HepG2 (cell line): ENCODE results near the gene SPAG9. TPM values are rescaled to one million over a fixed set of nuclear protein-coding genes. Genes with fewer than 3 reads are reported as not detected.

Source experiments
- BRF2 ChIP-seq: sonication (generic); formaldehyde crosslinking; IDR thresholded peaks from 2 replicates; pipeline ENCODE4 v1.8.1; 2022; ENCODE audit warnings: mild to moderate bottlenecking, missing genetic modification reagents
- HES4 ChIP-seq: sonication (generic); formaldehyde crosslinking; IDR thresholded peaks from 2 replicates; pipeline ENCODE4 v1.9.0; 2021; ENCODE audit warnings: mild to moderate bottlenecking, missing genetic modification reagents, borderline replicate concordance
- HNRNPK ChIP-seq: fragments of 200-400 bp; formaldehyde crosslinking; IDR thresholded peaks from 2 replicates; pipeline ENCODE4 v1.6.1; 2018; ENCODE audit warnings: low read length, low read depth, moderate library complexity, mild to moderate bottlenecking; ENCODE audit not compliant: poor library complexity, severe bottlenecking
- HNRNPL ChIP-seq: fragments of 200-400 bp; formaldehyde crosslinking; IDR thresholded peaks from 2 replicates; pipeline ENCODE4 v1.6.1; 2017; ENCODE audit warnings: mild to moderate bottlenecking, low read depth, low read length
- KAT8 ChIP-seq: IDR thresholded peaks from 2 replicates; pipeline ENCODE4 v1.6.1; 2016; ENCODE audit warnings: missing genetic modification reagents, missing compliant biosample characterization
- NFKB2 ChIP-seq: sonication (generic); formaldehyde crosslinking; IDR thresholded peaks from 2 replicates; pipeline ENCODE4 v1.4.0; 2020; ENCODE audit warnings: missing genetic modification reagents, borderline replicate concordance
- NKX3-1 ChIP-seq: sonication (generic); formaldehyde crosslinking; IDR thresholded peaks from 2 replicates; pipeline ENCODE4 v1.5.0; 2020; ENCODE audit warnings: missing genetic modification reagents
- POLR2G ChIP-seq: fragments of 200-400 bp; formaldehyde crosslinking; IDR thresholded peaks from 2 replicates; pipeline ENCODE4 v1.6.1; 2018; ENCODE audit warnings: mild to moderate bottlenecking, low read depth, low read length, moderate library complexity
- SNAPC2 ChIP-seq: sonication (generic); formaldehyde crosslinking; IDR thresholded peaks from 2 replicates; pipeline ENCODE4 v1.8.1; 2022; ENCODE audit warnings: mild to moderate bottlenecking, missing genetic modification reagents
- SOX6 ChIP-seq, 2 experiments: fragments of 450-650 bp in 1 of 2; sonication (generic) in 1 of 2; formaldehyde crosslinking in 1 of 2; IDR thresholded peaks; 2 replicates each; pipeline versions ENCODE4 v1.4.0 to v1.6.1; 2017 to 2020; ENCODE audit warnings: antibody characterized with exemption in 1 of 2, mild to moderate bottlenecking in 1 of 2, missing genetic modification reagents in 1 of 2
- SRSF1 ChIP-seq: fragments of 200-400 bp; formaldehyde crosslinking; optimal IDR thresholded peaks from 2 replicates; pipeline ENCODE3; 2017; ENCODE audit warnings: mild to moderate bottlenecking, low read depth, low read length, moderate library complexity
- TFDP1 ChIP-seq: IDR thresholded peaks from 2 replicates; pipeline ENCODE4 v1.6.1; 2016; ENCODE audit warnings: missing compliant biosample characterization, missing genetic modification reagents, borderline replicate concordance
- THAP9 ChIP-seq: sonication (generic); formaldehyde crosslinking; IDR thresholded peaks from 2 replicates; pipeline ENCODE4; 2020; ENCODE audit warnings: missing genetic modification reagents, mild to moderate bottlenecking, borderline replicate concordance
- ZBTB10 ChIP-seq: sonication (generic); formaldehyde crosslinking; IDR thresholded peaks from 2 replicates; pipeline ENCODE4 v1.4.0; 2020; ENCODE audit warnings: missing genetic modification reagents, borderline replicate concordance
- ZMYM3 ChIP-seq: sonication (generic); formaldehyde crosslinking; IDR thresholded peaks from 2 replicates; pipeline ENCODE4 v1.5.1; 2020; ENCODE audit warnings: mild to moderate bottlenecking, missing genetic modification reagents
- ZNF496 ChIP-seq: sonication (generic); formaldehyde crosslinking; IDR thresholded peaks from 2 replicates; pipeline ENCODE4 v1.8.1; 2023; ENCODE audit warnings: mild to moderate bottlenecking, moderate library complexity, missing genetic modification reagents; ENCODE audit not compliant: insufficient replicate concordance
- ZNF570 ChIP-seq: sonication (generic); formaldehyde crosslinking; IDR thresholded peaks from 2 replicates; pipeline ENCODE4 v1.4.0; 2020; ENCODE audit warnings: mild to moderate bottlenecking, missing genetic modification reagents, borderline replicate concordance
- ZNF598 ChIP-seq: sonication (generic); formaldehyde crosslinking; IDR thresholded peaks from 2 replicates; pipeline ENCODE4 v1.5.1; 2020; ENCODE audit warnings: mild to moderate bottlenecking, missing genetic modification reagents, borderline replicate concordance
- ZNF83 ChIP-seq: sonication (generic); formaldehyde crosslinking; IDR thresholded peaks from 2 replicates; pipeline ENCODE4 v1.4.0; 2020; ENCODE audit warnings: missing genetic modification reagents, mild to moderate bottlenecking, borderline replicate concordance
- polyA plus RNA-seq, 8 experiments: library from polyadenylated mRNA; depleted of rRNA in 3 of 8; stranded (reverse) in 7 of 8; unstranded in 1 of 8; fragments of >200 nt; fragmentation: Illumina TruSeq in 4 of 8; extraction: Trizol in 4 of 8; gene quantifications; 2 replicates each; pipeline versions ENCODE4 v1.2.1 to v1.2.3, GENCODE V29; 2011 to 2016; ENCODE audit warnings: low read depth in 4 of 8, missing spikeins in 1 of 8, mixed read lengths in 1 of 8; ENCODE audit not compliant: insufficient read depth in 1 of 8
- total RNA-seq, 5 experiments: library from RNA; depleted of rRNA; stranded (reverse); fragments of >200 nt; fragmentation: Illumina TruSeq; extraction: Trizol; gene quantifications; 2 replicates each; pipeline ENCODE4 v1.2.3, GENCODE V29; 2016; ENCODE audit warnings: low read depth in 1 of 5

SPAG9 gene
- total and polyA plus RNA-seq, 2 of the 13 experiments (the other 11 are each of a cell fraction or from before 2014, with no cell fraction given) = 43.2 to 78.6 TPM

GRCh38 chr17:51166987-51167931 lies 46.6 kb upstream of the SPAG9 start (continued):
- TF ChIP-seq ZNF598 = peak; percentile 42; the same call in 1 of the 2 replicates
- 0 out of 2 replicates have a peak, but pooled peaks have one; percentile 15 for TF ChIP-seq KAT8 (CRISPR knock-in tag)
- TF ChIP-seq NKX3-1 (CRISPR knock-in tag) = no peak
- no peak; the same call in 1 of the 2 replicates for TF ChIP-seq BRF2 (CRISPR knock-in tag)
- TF ChIP-seq ZNF83 (CRISPR knock-in tag) = peak; percentile 44; the same call in 1 of the 2 replicates
- TF ChIP-seq ZMYM3 (CRISPR knock-in tag) = no peak
- TF ChIP-seq SNAPC2 = peak; percentile 67; the same call in 1 of the 2 replicates
- TF ChIP-seq HES4 (CRISPR knock-in tag) = no peak
- peak; percentile 67; the same call in 1 of the 2 replicates for TF ChIP-seq HNRNPL
- no peak for TF ChIP-seq ZBTB10 (CRISPR knock-in tag)
- peak; percentile 6; the same call in 1 of the 2 replicates for TF ChIP-seq TFDP1
- TF ChIP-seq SOX6 (IDR thresholded peaks at IDR 0.05) = no peak
- TF ChIP-seq SOX6 (CRISPR knock-in tag; IDR thresholded peaks at IDR 0.05) = 0 out of 2 replicates have a peak, but pooled peaks have one; percentile 22
- TF ChIP-seq SRSF1 = peak; percentile 38
- TF ChIP-seq ZNF496 (CRISPR knock-in tag) = no peak
- 0 out of 2 replicates have a peak, but pooled peaks have one; percentile 10 for TF ChIP-seq NFKB2 (CRISPR knock-in tag)
- TF ChIP-seq HNRNPK = no peak
- TF ChIP-seq THAP9 (CRISPR knock-in tag) = peak; percentile 67; the same call in 1 of the 2 replicates
- TF ChIP-seq ZNF570 = peak; percentile 32; the same call in 1 of the 2 replicates
- no peak for TF ChIP-seq POLR2G
